Tibial nerve (tissue), 3 donors: ENCODE results near the gene ANXA2R.

Source experiments
- CTCF ChIP-seq, 5 experiments: fragments of 200-600 bp in 3 of 5; fragments of 450-650 bp in 2 of 5; sonication (generic) in 3 of 5; IDR thresholded peaks; one replicate each; pipeline ENCODE4 v1.5.1; 2016 to 2019; ENCODE audit warnings: antibody characterized with exemption in 5 of 5, mild to moderate bottlenecking in 3 of 5, moderate library complexity in 2 of 5
- POLR2A ChIP-seq, 2 donors: fragments of 450-650 bp; IDR thresholded peaks; one replicate each; pipeline ENCODE4 v1.6.1; 2017; ENCODE audit warnings: antibody characterized with exemption in 2 of 2, mild to moderate bottlenecking in 2 of 2, moderate library complexity in 2 of 2

- TF ChIP-seq POLR2A (IDR thresholded peaks at IDR 0.05): no peak
- TF ChIP-seq CTCF (IDR thresholded peaks at IDR 0.05): no peak
These were observed 6.4 kb upstream of the ANXA2R start for GRCh38 chr5:43046474-43046873.
